ENCODE measurements around the gene MTG2. TPM values are rescaled to one million over a fixed set of nuclear protein-coding genes. Genes with fewer than 3 reads are reported as not detected.

The MTG2 gene
- total RNA-seq, 6 experiments from 2014 or later = 27.0 to 45.6 (median 31.8) TPM

- H3K4me1 ChIP-seq = peaks cover 0 to 53% (median 16%) of the 10 kb centered on the region in 4 donors
- no peaks in the 10 kb centered on the region for H3K9me3 ChIP-seq
- peak overlapping the region in 1 of 3 donors; percentile 55 for H3K27ac ChIP-seq
- H3K36me3 ChIP-seq = peaks cover 0 to 2% (median 0%) of the 10 kb centered on the region in 4 donors
- intact Hi-C loops (cut with DNase I) = no loop called here
- no peaks in the 10 kb centered on the region for H3K27me3 ChIP-seq
- no peak overlapping the region for H3K4me3 ChIP-seq
- TF ChIP-seq POLR2A (IDR thresholded peaks at IDR 0.05) = no peak
- no peak for TF ChIP-seq CTCF (IDR thresholded peaks at IDR 0.05)
- ATAC-seq = no peak
- DNase-seq = no peak
- 88% methylated on average over 5 of the region's 11 CpGs for WGBS (ENCODE audit: insufficient coverage, low coverage, low lambda C conversion rate, missing lambda C conversion rate)
Observed at GRCh38 chr20:62151225-62151624, 31.6 kb upstream of the MTG2 start.

GRCh38 chr20:62151835-62152364, 30.9 kb upstream of the MTG2 start:
- TF ChIP-seq CTCF (IDR thresholded peaks at IDR 0.05) (no peak), POLR2A (IDR thresholded peaks at IDR 0.05) (no peak)
- no peak for DNase-seq
- Histone ChIP-seq H3K4me3 (no peak overlapping the region), H3K9me3 (no peaks in the 10 kb centered on the region), H3K27ac (no peak overlapping the region), H3K36me3 (peaks cover 0 to 2% (median 0%) of the 10 kb centered on the region in 4 donors), H3K4me1 (peaks cover 0 to 57% (median 17%) of the 10 kb centered on the region in 4 donors), H3K27me3 (no peaks in the 10 kb centered on the region)
- intact Hi-C loops (cut with DNase I) = no loop called here
- no peak for ATAC-seq
- WGBS (ENCODE audit: insufficient coverage, low coverage, low lambda C conversion rate, missing lambda C conversion rate) = 87% methylated on average over 19 of the region's 23 CpGs

DNA sequence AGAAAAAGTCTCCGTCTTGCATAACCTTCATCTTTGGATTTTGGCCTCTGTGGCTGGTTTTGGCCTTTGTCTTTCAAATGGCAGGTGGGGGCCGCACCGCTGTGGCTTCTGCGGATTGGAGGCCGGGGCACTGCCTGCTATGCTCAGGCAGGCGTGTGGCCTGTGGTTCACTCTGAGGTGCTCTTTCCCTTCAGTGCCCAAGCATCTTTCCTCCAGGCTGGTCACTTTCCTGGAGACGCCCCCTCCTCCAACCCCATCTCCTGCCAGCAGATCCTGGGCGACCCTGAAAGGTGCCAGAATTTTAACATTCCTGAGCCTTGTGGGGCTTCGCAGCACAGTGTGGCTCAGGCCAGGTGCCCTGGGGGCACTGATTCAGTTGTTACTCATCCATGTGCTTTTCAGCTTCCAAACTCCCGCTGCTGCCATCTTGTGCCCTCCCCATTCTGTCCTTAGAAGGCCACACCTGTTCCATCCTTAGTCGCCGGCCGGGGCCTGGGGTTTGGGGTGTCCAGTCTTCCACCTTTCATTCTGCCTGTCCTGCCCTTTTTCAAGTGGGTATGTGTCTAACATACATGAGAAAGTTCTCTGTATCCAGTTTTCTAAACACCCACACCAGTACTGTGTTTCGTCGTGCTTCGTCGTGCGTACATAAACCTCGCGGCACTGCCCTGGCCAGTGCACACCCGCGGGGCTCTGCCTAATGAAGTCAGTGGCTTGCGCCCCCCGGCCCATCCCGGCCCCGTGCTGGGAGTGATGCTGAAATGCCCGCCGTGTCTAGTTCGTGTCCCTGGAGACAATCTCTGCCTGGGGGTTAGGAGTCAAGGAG, 27.2 kb upstream of the MTG2 start:
- Histone ChIP-seq H3K9me3 (no peaks in the 10 kb centered on the region), H3K4me3 (peak overlapping the region in 1 of 3 donors; percentile 7), H3K36me3 (peaks cover 0 to 9% (median 0%) of the 10 kb centered on the region in 4 donors), H3K27me3 (no peaks in the 10 kb centered on the region), H3K27ac (peak overlapping the region in 2 of 3 donors; percentile 67 to 89), H3K4me1 (peaks cover 0 to 30% (median 11%) of the 10 kb centered on the region in 4 donors)
- ATAC-seq = peak; percentile 25 to 77 (median 68)
- WGBS (ENCODE audit: insufficient coverage, low coverage, low lambda C conversion rate, missing lambda C conversion rate) = 51% methylated on average over 16 of the region's 29 CpGs
- intact Hi-C loops (cut with DNase I) = no loop called here
- TF ChIP-seq CTCF (IDR thresholded peaks at IDR 0.05) = no peak
- TF ChIP-seq POLR2A (IDR thresholded peaks at IDR 0.05) = no peak
- DNase-seq = peak in 2 of 3 donors; percentile 83 to 84

DNA sequence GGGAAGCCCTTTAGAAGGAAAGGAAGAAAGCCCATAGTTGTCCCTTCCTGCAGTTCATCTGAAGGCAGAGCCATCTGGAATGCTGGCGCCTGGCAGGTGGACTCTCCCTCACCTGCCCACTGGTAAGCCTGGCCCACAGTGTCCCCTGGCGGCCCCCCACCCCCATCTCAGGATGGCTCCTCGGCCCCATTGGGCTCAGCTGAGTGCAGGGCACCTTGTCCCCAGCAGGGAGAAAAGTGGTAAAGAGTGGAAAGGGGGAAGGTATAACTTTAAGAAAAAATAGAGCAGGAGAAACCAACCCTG, 26.6 kb upstream of the MTG2 start:
- H3K27me3 ChIP-seq = no peaks in the 10 kb centered on the region
- intact Hi-C loops (cut with DNase I) = no loop called here

More for the DNA sequence above, 26.6 kb upstream of the MTG2 start:
- TF ChIP-seq CTCF (IDR thresholded peaks at IDR 0.05) (no peak), POLR2A (IDR thresholded peaks at IDR 0.05) (no peak)
- H3K9me3 ChIP-seq = no peaks in the 10 kb centered on the region
- no CpG with 5 or more reads among the region's 3 CpGs for WGBS (ENCODE audit: insufficient coverage, low coverage, low lambda C conversion rate, missing lambda C conversion rate)
- H3K4me3 ChIP-seq = no peak overlapping the region
- DNase-seq (no peak), ATAC-seq (peak in 3 of 4 donors; percentile 4 to 17 (median 6))
- peaks cover 0 to 10% (median 1%) of the 10 kb centered on the region in 4 donors for H3K36me3 ChIP-seq
- peak overlapping the region in 2 of 3 donors; percentile 67 to 89 for H3K27ac ChIP-seq
- peaks cover 0 to 25% (median 11%) of the 10 kb centered on the region in 4 donors for H3K4me1 ChIP-seq
